Measurements from ENCODE around the gene MEF2C.

GRCh38 chr5:88803309-88803708 is 79.7 kb downstream of the MEF2C start:
- TF ChIP-seq EZH2 (IDR thresholded peaks at IDR 0.05) (no peak), POLR2AphosphoS5 (IDR thresholded peaks at IDR 0.05; ENCODE audit: borderline replicate concordance, low read depth, low read length) (no peak), FOXP2 (optimal IDR thresholded peaks at IDR 0.05; ENCODE audit: control extremely low read depth, extremely low read length, insufficient read depth) (no peak)
